IPS DF 19.7 (cell line): ENCODE results near the gene DCXR.
A peak's percentile ranks its signal among the peaks of the same experiment; 100 is the strongest.

ENCODE experiments used
- DNase-seq: peaks from one replicate; pipeline ENCODE4 v3.0.0-alpha.2; 2013; ENCODE audit warnings: low read depth, low spot score

The DCXR gene

GRCh38 chr17:82022981-82023446 lies 14.5 kb downstream of the DCXR start, which contains the start of gene LRRC45:
LRRC45 (plus strand) TSS chr17:82023305; CDS start chr17:82023644, 339 bp downstream.
- peak; percentile 94 for DNase-seq

- no peak for DNase-seq
Measured at GRCh38 chr17:82022310-82022980, 15.1 kb downstream of the DCXR start, which contains the start of gene CENPX. CENPX (minus strand) TSS chr17:82022878; CDS start chr17:82022861, 17 bp downstream.

- no peak for DNase-seq
Measured at GRCh38 chr17:82021900-82022309, 15.6 kb downstream of the DCXR start.

GRCh38 chr17:82021107-82021899 lies 16.2 kb downstream of the DCXR start:
- no peak for DNase-seq

- no peak for DNase-seq
Measured at GRCh38 chr17:82020572-82021106, 16.9 kb downstream of the DCXR start.

- no peak for DNase-seq
Measured at GRCh38 chr17:82019690-82020571, 17.6 kb downstream of the DCXR start.

- no peak for DNase-seq
Measured at GRCh38 chr17:82018989-82019689, 18.4 kb downstream of the DCXR start.

GRCh38 chr17:82018152-82018988 lies 19.1 kb downstream of the DCXR start:
- DNase-seq: no peak

- no peak for DNase-seq
Measured at GRCh38 chr17:82017612-82018151, 19.8 kb downstream of the DCXR start.

- no peak for DNase-seq
Measured at GRCh38 chr17:82016875-82017459, 20.5 kb downstream of the DCXR start.

- DNase-seq: no peak
Measured at GRCh38 chr17:82016061-82016874, 21.2 kb downstream of the DCXR start.

GRCh38 chr17:82015311-82015971 lies 22.1 kb downstream of the DCXR start:
- no peak for DNase-seq

GRCh38 chr17:82014971-82015310 lies 22.6 kb downstream of the DCXR start:
- DNase-seq: no peak

- DNase-seq: no peak
Measured at GRCh38 chr17:82014432-82014831, 23.1 kb downstream of the DCXR start.

- DNase-seq: no peak
Measured at GRCh38 chr17:82013772-82014321, 23.6 kb downstream of the DCXR start.

- DNase-seq: no peak
Measured at GRCh38 chr17:82013341-82013740, 24.2 kb downstream of the DCXR start.

- no peak for DNase-seq
Measured at GRCh38 chr17:82012640-82013295, 24.7 kb downstream of the DCXR start.
